COLO829 (cell line): ENCODE results near the gene ARGLU1.

Experiments
- DNase-seq: peaks from one replicate; pipeline ENCODE4 v3.0.0; 2012; ENCODE audit warnings: low spot score

Gene ARGLU1

DNA sequence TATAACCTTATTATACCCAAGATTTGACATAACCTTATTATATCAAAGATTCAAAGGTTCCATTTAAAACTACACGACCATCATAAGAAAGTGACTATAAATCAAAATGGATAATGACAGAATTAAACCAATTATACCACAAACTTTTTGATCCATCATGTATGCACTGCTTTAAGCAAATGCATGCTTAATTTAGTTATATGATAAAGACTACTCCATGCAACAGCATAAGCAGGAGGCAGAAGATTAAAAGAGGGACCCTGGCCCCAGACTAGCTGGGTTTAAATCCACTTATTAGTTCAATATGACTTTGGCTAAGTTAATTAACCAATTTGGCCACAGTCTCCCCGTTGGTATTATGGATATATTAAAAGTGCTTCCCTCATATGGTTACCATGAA is 43.8 kb downstream of the ARGLU1 start:
- no peak for DNase-seq

DNA sequence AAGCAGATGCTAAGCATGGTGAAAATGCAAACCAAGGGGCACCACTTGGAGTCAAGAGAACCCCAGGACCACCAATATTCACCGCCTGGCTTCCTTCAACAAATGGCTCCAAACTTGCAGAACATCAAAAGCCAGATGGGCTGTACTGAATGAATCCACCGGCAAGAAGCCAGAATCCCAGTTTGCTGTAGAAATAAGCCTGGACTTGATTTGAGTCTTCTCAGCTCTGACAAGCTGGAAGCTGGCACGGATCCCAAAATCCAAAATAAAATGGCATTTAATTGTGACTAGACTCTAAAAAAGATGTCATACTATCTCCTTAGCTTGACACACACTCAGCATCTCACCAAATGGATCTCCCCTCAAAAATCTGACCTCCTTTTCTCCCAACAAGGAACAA is 44.4 kb downstream of the ARGLU1 start:
- DNase-seq, result no peak

DNA sequence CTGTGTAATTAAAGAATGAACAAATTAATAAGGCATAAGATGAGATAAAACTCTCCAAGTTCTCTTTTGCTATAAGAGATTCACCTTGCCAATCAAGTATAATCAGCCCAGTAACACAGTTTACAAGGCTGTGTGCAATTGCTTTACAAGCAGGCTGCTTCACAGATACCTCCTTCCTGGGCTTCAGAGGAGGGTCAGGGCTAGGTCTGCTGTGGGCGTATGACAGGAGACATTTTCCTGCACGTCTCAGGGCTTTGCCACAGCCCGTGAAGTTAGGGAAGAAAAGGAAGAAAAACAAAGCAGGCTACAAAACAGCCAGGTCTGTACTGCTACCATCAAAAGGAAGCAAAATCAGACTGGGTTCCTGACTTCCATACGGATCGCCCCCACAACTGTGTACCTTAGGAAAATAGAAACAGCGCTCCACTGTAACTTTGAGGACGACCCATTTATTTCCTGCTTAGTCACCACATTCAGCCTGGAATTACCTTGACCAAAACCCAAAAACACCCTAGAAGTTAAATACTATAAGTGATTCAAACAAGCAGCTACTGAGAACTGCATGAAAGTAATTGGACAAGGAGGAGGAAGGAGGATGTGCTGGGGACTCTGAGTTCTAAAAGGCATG is 44.9 kb downstream of the ARGLU1 start:
- DNase-seq, result no peak

DNA sequence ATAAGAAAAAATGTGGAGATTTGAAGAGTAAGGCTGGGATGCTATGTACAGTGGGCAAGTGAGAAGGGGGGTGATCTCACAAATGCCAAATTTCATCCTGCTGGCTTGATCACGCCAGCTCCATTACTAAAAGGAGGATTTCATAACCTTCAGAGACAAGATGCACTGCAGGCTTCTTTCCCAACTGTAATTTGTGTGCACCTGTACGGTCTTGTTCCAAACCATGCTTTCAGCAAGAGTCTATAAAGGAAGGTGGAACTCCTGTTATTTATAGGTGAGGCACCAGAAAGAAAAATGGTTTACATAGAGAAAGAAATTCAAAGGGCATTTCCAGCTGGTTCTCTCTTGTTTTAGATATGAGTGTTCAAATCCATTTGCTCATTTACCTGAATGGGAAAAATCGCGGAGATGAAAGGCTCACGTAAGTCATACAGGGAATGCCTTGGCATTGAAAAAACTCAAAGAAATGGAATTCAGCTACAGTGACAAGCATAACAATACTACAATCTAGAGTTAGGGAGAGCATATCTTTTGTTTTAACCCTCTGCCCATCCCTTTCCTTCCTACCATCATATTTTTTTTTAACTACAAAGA is 45.7 kb downstream of the ARGLU1 start:
- no peak for DNase-seq

GRCh38 chr13:106521095-106521799 is 46.7 kb downstream of the ARGLU1 start:
- DNase-seq, result no peak

DNA sequence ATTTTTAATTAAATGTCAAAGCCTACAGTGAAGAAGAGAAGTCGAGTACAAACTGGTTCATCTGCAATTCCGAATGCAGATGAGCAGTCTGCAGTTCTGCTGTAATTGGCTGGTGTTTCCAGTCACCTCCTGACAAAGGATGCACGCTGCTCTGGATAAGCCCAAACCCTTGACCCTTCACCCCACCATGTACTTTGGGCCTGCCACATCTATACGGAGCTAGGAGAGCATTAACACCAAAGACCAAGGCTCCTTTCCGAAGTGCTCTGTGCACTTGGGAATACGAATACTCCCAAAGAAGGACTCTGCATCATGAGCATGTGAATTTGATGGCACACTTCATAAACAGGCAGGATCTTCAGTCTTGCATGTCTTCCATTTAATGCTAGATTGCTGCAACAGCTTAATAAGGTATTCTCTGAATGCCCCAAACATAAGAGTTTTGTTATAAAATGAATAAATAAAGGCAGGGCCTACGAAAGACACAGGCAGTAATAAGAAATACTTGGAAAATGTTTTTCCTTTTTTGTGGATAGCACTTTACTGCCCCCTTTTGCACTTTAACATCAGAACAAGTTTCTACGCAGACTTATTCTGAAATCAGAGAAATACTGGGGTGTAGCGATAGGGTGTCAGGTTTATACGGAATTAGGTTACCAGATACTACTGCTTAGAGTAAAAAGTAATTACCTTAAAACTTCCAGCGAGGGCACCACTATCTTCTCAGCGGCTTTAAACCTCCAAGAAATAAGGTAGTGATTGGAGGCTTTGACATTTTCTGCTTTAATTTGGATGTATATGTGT is 47.5 kb downstream of the ARGLU1 start:
- no peak for DNase-seq

- no peak for DNase-seq
Observed at GRCh38 chr13:106518512-106518911, 49.4 kb downstream of the ARGLU1 start.

- DNase-seq, result no peak
Observed at GRCh38 chr13:106517109-106517847, 50.7 kb downstream of the ARGLU1 start.

GRCh38 chr13:106515635-106516254 is 52.2 kb downstream of the ARGLU1 start:
- DNase-seq, result no peak

DNA sequence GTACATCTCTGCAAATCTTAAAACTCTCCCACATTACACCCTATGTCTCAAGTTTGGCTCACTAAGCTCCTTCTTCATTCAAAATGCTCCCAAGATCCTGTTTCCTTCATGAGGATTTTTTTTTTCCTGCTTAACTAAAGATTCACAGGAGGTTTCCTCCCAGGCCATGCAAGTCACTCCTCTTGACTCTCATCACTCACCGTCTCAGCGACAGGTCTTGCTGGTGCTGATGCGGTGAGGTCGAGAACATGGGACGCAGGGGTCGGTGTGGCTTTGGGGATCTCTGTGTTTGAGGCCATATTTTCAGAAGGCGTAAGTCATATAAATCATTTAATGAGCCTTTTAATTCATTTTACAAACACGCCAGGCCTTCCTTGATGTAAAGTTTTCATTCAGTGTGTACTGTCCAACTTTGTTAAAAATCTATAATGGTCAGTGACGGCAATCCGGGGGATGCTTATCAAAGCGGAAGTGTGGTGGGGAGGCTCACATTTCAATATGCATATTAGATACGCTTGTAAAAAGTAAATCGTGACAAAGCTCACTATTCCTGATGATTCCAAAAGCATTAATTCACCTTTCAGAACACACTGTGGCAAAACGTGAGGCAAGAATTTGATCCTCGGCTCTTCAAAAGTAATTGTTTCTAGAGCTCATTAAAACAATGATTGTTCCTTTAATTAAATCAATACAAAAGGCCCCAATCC is 52.9 kb downstream of the ARGLU1 start:
- no peak for DNase-seq

DNA sequence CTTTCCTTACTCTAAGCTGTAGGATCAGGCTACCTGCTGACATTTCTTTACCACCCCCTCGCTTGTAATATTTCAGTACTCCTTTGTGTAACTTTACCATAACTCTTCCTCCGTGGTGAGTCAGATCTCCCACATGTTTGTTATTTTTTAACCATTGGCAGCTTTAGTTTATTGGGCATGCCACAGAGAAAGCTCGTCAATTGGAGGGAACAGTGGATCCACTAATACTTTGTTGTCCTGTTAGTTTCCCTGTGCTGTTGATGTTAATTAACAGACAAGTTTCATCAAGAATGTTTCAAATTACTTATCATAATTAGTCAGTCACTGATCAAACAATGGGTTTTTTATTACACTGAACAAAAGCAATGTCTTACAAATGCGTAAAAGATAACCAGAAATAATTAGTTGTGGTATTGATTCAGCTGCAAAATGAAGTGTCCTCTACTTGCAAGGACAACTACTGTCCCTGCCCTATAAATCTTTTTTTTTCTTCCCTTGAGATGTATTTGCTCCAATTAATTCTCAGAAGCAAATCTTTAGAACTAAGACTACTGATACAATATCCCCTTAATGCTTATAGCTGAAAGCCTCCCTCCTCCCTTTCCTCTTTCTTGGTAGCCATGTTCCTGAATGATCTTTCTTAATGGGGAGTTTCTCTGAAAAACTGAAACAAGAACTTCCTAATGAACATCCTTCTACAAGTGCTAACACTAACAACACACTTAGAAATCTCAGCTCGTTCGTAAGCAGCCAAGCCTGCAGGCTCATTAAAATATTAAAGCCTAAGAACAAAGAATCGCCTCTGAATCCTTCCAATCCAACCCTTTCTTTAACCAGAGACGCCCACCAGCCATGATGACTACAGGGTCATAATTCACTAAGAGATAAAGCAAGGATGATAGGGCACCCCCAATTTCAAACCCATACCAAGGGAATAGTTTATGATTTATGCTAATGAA is 54.6 kb downstream of the ARGLU1 start:
- peak; percentile 79 for DNase-seq

GRCh38 chr13:106507560-106508274 is 60.2 kb downstream of the ARGLU1 start:
- peak; percentile 51 for DNase-seq

GRCh38 chr13:106506286-106506685 is 61.7 kb downstream of the ARGLU1 start:
- DNase-seq, result no peak

GRCh38 chr13:106505732-106506131 is 62.2 kb downstream of the ARGLU1 start:
- DNase-seq, result no peak

GRCh38 chr13:106505295-106505694 is 62.6 kb downstream of the ARGLU1 start:
- DNase-seq, result no peak

- DNase-seq, result no peak
Observed at GRCh38 chr13:106503730-106504453, 64.0 kb downstream of the ARGLU1 start.

DNA sequence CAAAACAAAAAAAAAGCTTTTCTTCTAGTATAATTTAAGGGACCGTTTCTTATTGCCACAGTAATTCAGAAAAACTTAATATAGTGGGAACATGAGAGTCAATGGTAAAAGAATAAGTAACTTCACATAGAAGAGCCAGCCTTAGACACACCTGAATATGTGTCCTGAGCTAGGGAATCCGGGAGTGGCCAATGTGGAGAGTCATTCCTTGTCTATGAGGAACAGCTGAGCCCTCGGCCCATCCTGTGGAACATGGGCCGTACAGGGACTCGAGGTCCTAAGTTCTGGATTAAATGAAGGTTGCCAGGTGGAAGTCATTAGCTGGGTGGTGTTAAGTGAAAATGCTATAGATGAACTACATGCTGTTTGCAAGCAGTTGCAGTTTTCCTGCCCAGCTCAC is 64.7 kb downstream of the ARGLU1 start:
- DNase-seq, result no peak

GRCh38 chr13:106500445-106500844 is 67.5 kb downstream of the ARGLU1 start:
- DNase-seq, result no peak
